ENCODE measurements around the gene TMEM150B. TPM values are rescaled to one million over a fixed set of nuclear protein-coding genes. Genes with fewer than 3 reads are reported as not detected.

Gene TMEM150B
- total and polyA plus RNA-seq, 2 of the 13 experiments (the other 11 are each of a cell fraction or from before 2014, with no cell fraction given), result 1.3 to 1.8 TPM

DNA sequence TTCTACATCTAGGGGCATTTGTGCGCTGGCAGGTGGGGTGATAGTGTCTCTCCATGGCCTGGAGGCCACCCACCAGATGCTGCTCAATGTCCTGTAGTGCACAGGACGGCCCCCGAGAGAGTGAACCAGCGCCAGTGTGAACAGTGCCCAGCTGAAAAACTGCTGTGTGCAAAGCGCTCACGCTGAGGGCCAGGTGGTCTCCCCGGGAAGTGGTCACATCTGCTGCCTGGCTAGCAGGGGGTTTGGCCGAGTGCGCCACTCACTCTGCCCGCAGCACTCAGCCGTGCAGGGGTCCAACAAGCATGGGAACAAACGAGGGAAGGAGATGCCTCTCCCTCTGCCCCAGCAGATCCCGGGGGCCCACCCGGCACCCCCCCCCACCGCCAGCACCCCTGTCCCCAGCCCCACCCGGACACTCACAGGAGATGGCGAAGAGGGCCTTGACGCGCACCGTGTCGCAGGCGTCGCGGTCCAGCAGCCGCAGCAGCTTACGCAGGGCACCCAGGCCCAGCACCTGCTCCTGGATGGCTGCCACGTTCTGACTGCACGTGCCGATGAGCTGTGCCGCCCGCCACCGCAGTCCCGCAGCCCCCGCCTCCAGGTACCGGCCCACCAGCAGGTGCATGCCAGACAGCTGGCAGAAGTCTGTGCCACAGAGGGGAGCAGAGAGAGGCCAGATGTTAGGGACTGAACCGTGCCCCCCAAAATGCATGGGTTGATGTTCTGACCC is 51.0 kb downstream of the TMEM150B start:
- Histone ChIP-seq H3K4me1 (ENCODE audit: insufficient read depth, low read length) (peaks cover 8% of the 10 kb centered on the region), H3K9ac (ENCODE audit: insufficient read depth, low read depth, low read length) (no peak overlapping the region), H4K20me1 (ENCODE audit: insufficient read depth, low read length) (no peaks in the 10 kb centered on the region), H3K4me2 (ENCODE audit: low read depth, low read length) (no peak overlapping the region), H3K4me3 (replicated peaks in 1 of 3; ENCODE audit: insufficient read depth in 1 of 3, low read depth in 2 of 3, low read length in 3 of 3) (no peak overlapping the region), H2AFZ (ENCODE audit: low read length) (no peak overlapping the region), H3K79me2 (ENCODE audit: insufficient read depth, low read length) (peaks cover 3% of the 10 kb centered on the region), H3K36me3 (replicated peaks in 1 of 2; ENCODE audit: control insufficient read depth in 1 of 2, insufficient read depth in 2 of 2, low read length in 2 of 2) (peaks cover 10 to 36% of the 10 kb centered on the region in 2 experiments; a peak in 4 of 5 replicates), H3K27me3 (ENCODE audit: control insufficient read depth in 1 of 2, insufficient read depth in 2 of 2, low read length in 2 of 2) (no peaks in the 10 kb centered on the region), H3K9me3 (ENCODE audit: low read length) (no peaks in the 10 kb centered on the region), H3K27ac (ENCODE audit: extremely low read length, insufficient read depth, low read length) (no peak overlapping the region)
- ChIA-PET POLR2A (no interaction called here), CTCF (ENCODE audit: low intra/inter-chr PET ratio, low total read pairs) (no interaction called here)
- FAIRE-seq (no peak), ATAC-seq (no peak), DNase-seq (ENCODE audit: low spot score) (no peak)
- BruUV-seq (replicated peaks), result no TSS peak
- WGBS (ENCODE audit: low lambda C conversion rate), result 94% methylated on average over 9 of the region's 36 CpGs
- in situ Hi-C loops (cut with HindIII; ENCODE audit: extremely low pct_ligation_motif_present, low pct_unique_long_range_greater_than_20kb) (no loop called here), intact Hi-C loops (cut with micrococcal nuclease; ENCODE audit: unreplicated experiment) (no loop called here)
- TF ChIP-seq ZNF639 (CRISPR knock-in tag; conservative IDR thresholded peaks at IDR 0.05), result no peak
- no peak for TF ChIP-seq POLR2A (IDR thresholded peaks at IDR 0.05; ENCODE audit: insufficient read depth in 1 of 2, low read depth in 2 of 2, low read length in 2 of 2)
- 0 out of 2 replicates have a peak, but pooled peaks have one; percentile 26 for TF ChIP-seq RBFOX2 (IDR thresholded peaks at IDR 0.05; ENCODE audit: low read depth, low read length)

DNA sequence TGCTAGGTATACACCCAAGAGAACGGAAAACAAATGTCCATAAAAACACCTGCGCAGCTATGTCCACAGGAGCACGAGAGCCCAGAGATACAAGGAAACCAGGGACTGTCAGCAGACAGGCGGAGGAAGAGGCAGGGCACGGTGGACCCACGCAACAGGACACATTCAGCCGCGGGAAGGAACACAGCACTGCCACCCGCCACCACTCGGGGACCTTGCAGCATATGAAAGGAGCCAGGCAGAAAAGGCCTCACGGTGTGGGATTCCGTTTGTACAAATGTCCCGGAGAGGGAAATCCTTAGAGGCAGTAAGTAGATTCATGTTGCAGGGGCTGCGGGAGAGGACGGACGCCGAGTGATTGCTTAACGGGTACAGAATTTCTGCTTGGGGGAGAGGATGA is 53.0 kb downstream of the TMEM150B start:
- H3K9me3 ChIP-seq (ENCODE audit: low read length), result no peaks in the 10 kb centered on the region
- BruUV-seq (replicated peaks), result no TSS peak
- H2AFZ ChIP-seq (ENCODE audit: low read length), result no peak overlapping the region
- CTCF ChIA-PET (ENCODE audit: low intra/inter-chr PET ratio, low total read pairs), result no interaction called here
- whole genome bisulfite sequencing (ENCODE audit: low lambda C conversion rate), result 98% methylated on average over 18 of the region's 18 CpGs
- no peak for ATAC-seq
- no peak overlapping the region for H3K4me3 ChIP-seq (replicated peaks in 1 of 3; ENCODE audit: insufficient read depth in 1 of 3, low read depth in 2 of 3, low read length in 3 of 3)
- intact Hi-C loops (cut with micrococcal nuclease; ENCODE audit: unreplicated experiment), result no loop called here
- no peak overlapping the region for H3K27ac ChIP-seq (ENCODE audit: extremely low read length, insufficient read depth, low read length)
- no peaks in the 10 kb centered on the region for H4K20me1 ChIP-seq (ENCODE audit: insufficient read depth, low read length)
- POLR2A ChIA-PET, result no interaction called here
- TF ChIP-seq ZNF33A (CRISPR knock-in tag; IDR thresholded peaks at IDR 0.05; ENCODE audit: borderline replicate concordance) (no peak), ZBTB33 (CRISPR knock-in tag; IDR thresholded peaks at IDR 0.05) (peak; percentile 99)
- in situ Hi-C loops (cut with HindIII; ENCODE audit: extremely low pct_ligation_motif_present, low pct_unique_long_range_greater_than_20kb), result no loop called here
- H3K4me2 ChIP-seq (ENCODE audit: low read depth, low read length), result no peak overlapping the region
- no peak for DNase-seq (ENCODE audit: low spot score)
- no peak for FAIRE-seq
- H3K27me3 ChIP-seq (ENCODE audit: control insufficient read depth in 1 of 2, insufficient read depth in 2 of 2, low read length in 2 of 2), result no peaks in the 10 kb centered on the region
- no peaks in the 10 kb centered on the region for H3K4me1 ChIP-seq (ENCODE audit: insufficient read depth, low read length)
- H3K9ac ChIP-seq (ENCODE audit: insufficient read depth, low read depth, low read length), result no peak overlapping the region
- no peaks in the 10 kb centered on the region for H3K79me2 ChIP-seq (ENCODE audit: insufficient read depth, low read length)
- peaks cover 7 to 27% of the 10 kb centered on the region in 2 experiments; a peak in 4 of 5 replicates for H3K36me3 ChIP-seq (replicated peaks in 1 of 2; ENCODE audit: control insufficient read depth in 1 of 2, insufficient read depth in 2 of 2, low read length in 2 of 2)

Data from HepG2 (cell line).